Liver (tissue), 3 donors: Measurements from ENCODE around the gene ARHGEF33.

ENCODE experiments used
- EGR1 ChIP-seq, 2 donors: IDR thresholded peaks; 2 replicates each; pipeline ENCODE4 v1.6.1; 2016 to 2018; ENCODE audit warnings: antibody characterized with exemption in 2 of 2, low read depth in 2 of 2
- RAD21 ChIP-seq, 2 donors: IDR thresholded peaks; 2 replicates each; pipeline ENCODE4 v1.6.1; 2016; ENCODE audit warnings: antibody characterized with exemption in 2 of 2, mild to moderate bottlenecking in 2 of 2
- RXRA ChIP-seq, 2 donors: IDR thresholded peaks; 2 replicates each; pipeline ENCODE4 v1.6.1; 2017 to 2018; ENCODE audit warnings: antibody characterized with exemption in 2 of 2, mild to moderate bottlenecking in 1 of 2
- SP1 ChIP-seq: IDR thresholded peaks from 2 replicates; pipeline ENCODE4 v1.6.1; 2018; ENCODE audit warnings: antibody characterized with exemption, mild to moderate bottlenecking
- YY1 ChIP-seq: IDR thresholded peaks from 2 replicates; pipeline ENCODE4 v1.6.1; 2016; ENCODE audit warnings: antibody characterized with exemption, mild to moderate bottlenecking
- TF ChIP-seq, protein P1 (sequence below): fragments of 150-350 bp; IDR thresholded peaks from 2 replicates; pipeline ENCODE4 v1.5.1; 2017; ENCODE audit warnings: improper control_type of control experiment, low read depth, low read length; ENCODE audit not compliant: missing input control
- TF ChIP-seq, protein P2 (sequence below): IDR thresholded peaks from 2 replicates; pipeline ENCODE4 v1.6.1; 2016; ENCODE audit warnings: antibody characterized with exemption
- TF ChIP-seq, protein P3 (sequence below): IDR thresholded peaks from 2 replicates; pipeline ENCODE4 v1.6.1; 2016; ENCODE audit warnings: antibody characterized with exemption, mild to moderate bottlenecking
- TF ChIP-seq, protein P4 (sequence below): IDR thresholded peaks from 2 replicates; pipeline ENCODE4 v1.6.1; 2016; ENCODE audit warnings: antibody characterized with exemption
- donor health status: healthy.
- donor health status: healthy.

DNA sequence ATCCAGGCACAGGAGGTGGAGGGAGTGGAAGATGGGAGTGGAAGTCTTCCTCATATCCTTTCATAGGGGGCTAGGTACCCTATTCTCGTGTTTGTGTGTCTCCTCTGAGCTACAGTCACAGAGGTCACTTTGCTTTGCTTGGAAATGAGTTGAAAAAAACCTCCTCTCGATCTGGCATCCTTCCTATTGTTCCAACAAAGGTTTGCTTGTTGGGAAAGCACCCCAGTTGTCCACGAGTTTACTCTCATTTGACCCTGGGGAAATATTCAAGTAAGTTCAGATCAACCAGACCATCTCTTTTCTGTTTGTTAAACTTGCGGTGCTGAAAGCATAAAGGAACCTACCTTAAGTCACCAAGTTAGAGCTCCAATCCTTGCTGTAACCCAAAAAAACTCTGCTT is 59.3 kb downstream of the ARHGEF33 start:
- TF ChIP-seq, protein P1, sequence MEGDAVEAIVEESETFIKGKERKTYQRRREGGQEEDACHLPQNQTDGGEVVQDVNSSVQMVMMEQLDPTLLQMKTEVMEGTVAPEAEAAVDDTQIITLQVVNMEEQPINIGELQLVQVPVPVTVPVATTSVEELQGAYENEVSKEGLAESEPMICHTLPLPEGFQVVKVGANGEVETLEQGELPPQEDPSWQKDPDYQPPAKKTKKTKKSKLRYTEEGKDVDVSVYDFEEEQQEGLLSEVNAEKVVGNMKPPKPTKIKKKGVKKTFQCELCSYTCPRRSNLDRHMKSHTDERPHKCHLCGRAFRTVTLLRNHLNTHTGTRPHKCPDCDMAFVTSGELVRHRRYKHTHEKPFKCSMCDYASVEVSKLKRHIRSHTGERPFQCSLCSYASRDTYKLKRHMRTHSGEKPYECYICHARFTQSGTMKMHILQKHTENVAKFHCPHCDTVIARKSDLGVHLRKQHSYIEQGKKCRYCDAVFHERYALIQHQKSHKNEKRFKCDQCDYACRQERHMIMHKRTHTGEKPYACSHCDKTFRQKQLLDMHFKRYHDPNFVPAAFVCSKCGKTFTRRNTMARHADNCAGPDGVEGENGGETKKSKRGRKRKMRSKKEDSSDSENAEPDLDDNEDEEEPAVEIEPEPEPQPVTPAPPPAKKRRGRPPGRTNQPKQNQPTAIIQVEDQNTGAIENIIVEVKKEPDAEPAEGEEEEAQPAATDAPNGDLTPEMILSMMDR = no peak
- TF ChIP-seq, protein P2, sequence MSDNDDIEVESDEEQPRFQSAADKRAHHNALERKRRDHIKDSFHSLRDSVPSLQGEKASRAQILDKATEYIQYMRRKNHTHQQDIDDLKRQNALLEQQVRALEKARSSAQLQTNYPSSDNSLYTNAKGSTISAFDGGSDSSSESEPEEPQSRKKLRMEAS = no peak
- TF ChIP-seq, protein P3, sequence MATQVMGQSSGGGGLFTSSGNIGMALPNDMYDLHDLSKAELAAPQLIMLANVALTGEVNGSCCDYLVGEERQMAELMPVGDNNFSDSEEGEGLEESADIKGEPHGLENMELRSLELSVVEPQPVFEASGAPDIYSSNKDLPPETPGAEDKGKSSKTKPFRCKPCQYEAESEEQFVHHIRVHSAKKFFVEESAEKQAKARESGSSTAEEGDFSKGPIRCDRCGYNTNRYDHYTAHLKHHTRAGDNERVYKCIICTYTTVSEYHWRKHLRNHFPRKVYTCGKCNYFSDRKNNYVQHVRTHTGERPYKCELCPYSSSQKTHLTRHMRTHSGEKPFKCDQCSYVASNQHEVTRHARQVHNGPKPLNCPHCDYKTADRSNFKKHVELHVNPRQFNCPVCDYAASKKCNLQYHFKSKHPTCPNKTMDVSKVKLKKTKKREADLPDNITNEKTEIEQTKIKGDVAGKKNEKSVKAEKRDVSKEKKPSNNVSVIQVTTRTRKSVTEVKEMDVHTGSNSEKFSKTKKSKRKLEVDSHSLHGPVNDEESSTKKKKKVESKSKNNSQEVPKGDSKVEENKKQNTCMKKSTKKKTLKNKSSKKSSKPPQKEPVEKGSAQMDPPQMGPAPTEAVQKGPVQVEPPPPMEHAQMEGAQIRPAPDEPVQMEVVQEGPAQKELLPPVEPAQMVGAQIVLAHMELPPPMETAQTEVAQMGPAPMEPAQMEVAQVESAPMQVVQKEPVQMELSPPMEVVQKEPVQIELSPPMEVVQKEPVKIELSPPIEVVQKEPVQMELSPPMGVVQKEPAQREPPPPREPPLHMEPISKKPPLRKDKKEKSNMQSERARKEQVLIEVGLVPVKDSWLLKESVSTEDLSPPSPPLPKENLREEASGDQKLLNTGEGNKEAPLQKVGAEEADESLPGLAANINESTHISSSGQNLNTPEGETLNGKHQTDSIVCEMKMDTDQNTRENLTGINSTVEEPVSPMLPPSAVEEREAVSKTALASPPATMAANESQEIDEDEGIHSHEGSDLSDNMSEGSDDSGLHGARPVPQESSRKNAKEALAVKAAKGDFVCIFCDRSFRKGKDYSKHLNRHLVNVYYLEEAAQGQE = no peak
- TF ChIP-seq EGR1 (IDR thresholded peaks at IDR 0.05; ENCODE audit: low read depth in 2 of 2) (no peak), YY1 (no peak), RAD21 (IDR thresholded peaks at IDR 0.05) (no peak), RXRA (IDR thresholded peaks at IDR 0.05) (no peak), SP1 (no peak)
- TF ChIP-seq, protein P4, sequence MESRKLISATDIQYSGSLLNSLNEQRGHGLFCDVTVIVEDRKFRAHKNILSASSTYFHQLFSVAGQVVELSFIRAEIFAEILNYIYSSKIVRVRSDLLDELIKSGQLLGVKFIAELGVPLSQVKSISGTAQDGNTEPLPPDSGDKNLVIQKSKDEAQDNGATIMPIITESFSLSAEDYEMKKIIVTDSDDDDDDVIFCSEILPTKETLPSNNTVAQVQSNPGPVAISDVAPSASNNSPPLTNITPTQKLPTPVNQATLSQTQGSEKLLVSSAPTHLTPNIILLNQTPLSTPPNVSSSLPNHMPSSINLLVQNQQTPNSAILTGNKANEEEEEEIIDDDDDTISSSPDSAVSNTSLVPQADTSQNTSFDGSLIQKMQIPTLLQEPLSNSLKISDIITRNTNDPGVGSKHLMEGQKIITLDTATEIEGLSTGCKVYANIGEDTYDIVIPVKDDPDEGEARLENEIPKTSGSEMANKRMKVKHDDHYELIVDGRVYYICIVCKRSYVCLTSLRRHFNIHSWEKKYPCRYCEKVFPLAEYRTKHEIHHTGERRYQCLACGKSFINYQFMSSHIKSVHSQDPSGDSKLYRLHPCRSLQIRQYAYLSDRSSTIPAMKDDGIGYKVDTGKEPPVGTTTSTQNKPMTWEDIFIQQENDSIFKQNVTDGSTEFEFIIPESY = no peak
